DMS53 (cell line): ENCODE data around the gene SMCHD1.
"Not testable (repeated sequence)": the region's sequence is repeated elsewhere in the genome, so short reads cannot be mapped to it uniquely, and the experiment has no call there.

ENCODE experiments used
- DNase-seq: peaks from one replicate; lab custom pipeline; 2025; lab: John Stamatoyannopoulos, UW

SMCHD1 gene

DNA sequence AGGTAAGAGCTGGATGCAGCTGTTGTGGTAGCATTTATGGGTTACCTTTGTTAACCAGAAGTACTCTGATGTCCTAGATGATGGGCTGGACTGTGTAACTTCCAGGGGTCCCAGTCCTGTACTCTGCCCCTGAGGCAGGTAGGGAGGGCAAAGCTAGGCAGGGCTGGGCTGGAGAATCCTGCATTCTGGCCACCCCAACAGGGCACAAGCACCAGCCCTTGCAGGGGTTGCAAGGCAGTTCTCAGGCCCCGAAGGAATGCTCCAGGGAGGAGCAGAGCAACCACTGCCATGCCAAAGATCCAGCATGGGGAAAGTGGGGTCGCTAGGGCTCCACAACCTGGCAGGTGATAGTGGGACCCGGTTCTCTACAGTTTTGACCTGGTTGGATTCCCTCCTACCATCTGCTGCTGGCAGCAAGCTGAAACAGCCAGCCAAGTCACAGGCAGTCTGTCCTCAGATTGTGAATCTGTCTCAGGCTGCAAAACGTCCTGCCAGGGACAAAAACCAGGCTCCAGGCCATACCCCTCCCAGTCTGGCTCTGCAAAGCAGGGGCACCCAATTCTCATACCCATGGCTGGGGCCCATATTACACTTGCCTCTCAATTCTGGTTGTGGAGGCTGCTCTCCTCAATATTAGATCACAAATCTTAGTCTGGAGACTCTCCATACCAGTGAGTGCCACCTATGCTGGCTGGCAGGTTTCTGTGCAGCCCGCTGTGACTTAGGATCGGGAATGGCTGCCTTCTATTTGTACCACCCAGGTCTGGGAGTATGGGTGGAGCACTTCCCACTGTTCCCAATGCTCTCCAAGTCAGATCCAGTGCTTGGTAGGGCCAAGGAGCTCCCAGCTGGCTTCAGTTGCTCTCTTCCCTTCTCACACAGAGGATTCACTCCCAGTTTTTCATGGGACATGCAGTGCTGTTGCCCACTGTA is 61.1 kb downstream of the SMCHD1 start:
- DNase-seq, result no peak

DNA sequence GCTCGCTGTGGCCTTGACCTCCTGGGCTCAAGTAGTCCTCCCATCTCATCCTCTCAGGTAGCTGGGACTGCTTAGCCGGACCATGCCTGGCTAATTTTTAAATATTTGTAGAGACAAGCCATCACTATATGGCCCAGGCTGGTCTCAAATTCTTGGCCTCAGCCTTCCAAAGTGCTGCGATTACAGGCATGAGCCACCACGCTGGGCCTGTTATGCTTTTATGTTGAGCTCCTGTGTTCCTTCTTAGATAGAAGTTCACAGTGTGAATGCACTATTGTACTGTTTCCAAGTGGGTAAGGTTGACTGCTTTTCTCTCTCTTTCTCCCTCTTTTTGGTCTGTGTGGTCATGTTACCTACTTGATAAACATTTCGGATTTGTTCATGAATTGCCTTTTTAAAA is 61.9 kb downstream of the SMCHD1 start:
- DNase-seq, result no peak

- DNase-seq, result no peak
These were observed 63.5 kb downstream of the SMCHD1 start for GRCh38 chr18:2719040-2719439.

GRCh38 chr18:2723207-2723606 is 67.7 kb downstream of the SMCHD1 start:
- DNase-seq, result no peak

DNA sequence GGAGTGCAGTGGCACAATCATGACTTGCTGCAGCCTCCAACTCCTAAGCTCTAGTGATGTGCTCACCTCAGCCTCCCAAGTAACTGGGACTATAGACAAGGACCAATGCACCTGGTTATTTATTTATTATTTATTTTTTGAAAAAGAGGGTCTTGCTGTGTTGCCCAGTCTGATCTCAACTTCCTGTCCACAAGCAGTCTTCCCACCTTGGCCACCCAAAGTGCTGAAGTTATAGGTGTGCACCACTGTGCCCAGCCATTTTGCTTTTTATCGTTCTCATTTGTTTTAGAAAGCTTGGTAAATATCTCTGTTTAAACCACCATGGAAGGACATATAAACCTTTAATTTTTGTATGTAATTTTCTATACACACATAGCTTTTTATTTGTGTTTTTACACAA is 74.2 kb downstream of the SMCHD1 start:
- no peak for DNase-seq

GRCh38 chr18:2736823-2737222 is 81.3 kb downstream of the SMCHD1 start:
- DNase-seq, result no peak

DNA sequence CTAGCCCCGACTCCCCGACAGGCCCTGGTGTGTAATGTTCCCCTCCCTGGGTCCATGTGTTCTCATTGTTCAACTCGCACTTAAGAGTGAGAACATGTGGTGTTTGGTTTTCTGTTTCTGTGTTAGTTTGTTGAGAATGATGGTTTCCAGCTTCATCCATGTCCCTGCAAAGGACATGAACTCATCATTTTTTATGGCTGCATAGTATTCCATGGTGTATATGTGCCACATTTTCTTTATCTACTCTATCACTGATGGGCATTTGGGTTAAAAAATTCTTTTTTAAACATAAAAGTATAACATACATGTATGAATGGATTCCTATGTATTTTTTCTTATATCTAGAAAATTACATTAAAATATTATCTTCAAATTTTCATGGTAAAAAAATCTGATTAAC is 84.6 kb downstream of the SMCHD1 start:
- DNase-seq, result not testable (repeated sequence)

DNA sequence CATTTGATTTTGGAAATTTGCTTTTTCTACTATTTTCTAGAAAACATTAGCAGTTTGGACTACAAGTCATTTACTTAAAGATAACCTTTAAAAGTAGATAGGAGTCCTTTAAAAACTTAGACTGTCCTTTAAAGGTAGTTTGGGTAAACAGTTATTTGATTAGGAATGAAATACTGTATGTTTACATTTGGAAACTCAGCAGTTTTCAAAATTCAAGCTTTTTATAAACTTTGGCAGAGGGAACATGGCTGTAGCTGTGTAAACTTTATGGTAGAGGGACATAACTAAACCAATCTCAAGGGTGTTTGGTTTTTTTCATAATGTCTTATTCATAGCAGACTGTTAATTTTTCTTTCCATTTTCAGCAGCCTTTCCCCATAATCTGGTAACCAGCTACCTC is 90.7 kb downstream of the SMCHD1 start:
- no peak for DNase-seq

DNA sequence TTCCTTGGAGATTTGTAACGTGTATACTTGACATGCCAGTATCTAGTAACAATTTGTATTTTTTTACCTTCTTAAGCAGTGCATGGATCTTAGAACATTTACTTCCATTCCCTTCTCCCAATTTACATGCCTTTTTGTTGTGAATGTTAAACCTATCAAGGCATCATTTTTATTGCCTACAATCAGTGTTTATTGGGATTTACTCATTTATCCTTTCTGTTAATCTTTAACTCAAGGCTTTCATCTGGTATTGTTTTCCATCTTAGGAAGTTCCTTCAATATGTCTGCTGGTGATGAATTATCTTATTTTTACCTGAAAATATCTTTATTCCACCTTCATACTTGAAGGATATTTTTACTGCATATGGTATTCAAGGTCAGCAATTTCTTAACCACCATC is 102.8 kb downstream of the SMCHD1 start:
- no peak for DNase-seq

DNA sequence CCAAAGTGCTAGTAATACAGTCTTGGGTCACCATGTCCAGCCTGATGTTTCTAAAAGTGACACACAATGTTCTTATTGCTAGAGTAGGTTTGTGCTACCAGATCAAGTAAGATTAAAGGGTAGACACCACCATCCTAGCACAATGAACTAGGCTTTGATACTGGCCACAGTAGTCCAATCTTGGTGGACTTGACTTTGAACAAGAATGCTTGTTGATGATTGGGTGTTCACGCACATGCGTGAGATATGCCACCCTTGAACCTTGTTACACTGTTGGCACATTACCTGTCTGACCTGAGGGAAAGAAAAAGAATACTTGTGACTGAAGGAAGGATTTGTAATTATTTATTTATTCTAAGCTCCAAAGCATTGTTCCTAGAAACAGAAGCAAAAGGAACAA is 119.1 kb downstream of the SMCHD1 start:
- no peak for DNase-seq

DNA sequence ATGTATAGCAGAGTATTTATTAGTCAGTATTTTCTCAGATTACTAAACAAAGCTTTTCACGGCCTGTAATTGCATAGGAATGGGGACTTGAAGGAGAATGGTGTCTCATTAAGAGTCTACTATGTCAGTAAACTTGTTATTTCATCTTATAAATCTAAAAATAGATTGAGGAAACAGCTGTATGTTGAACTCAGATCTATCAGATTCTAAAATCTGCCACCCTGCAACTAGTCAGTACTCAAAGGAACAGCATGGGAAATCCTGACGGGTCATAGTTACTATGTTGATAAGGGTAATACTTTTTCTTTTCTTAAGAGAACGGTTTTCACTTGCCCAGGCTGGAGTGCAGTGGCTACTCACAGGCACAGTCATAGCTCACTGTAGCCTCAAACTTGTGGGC is 121.1 kb downstream of the SMCHD1 start:
- DNase-seq, result no peak

DNA sequence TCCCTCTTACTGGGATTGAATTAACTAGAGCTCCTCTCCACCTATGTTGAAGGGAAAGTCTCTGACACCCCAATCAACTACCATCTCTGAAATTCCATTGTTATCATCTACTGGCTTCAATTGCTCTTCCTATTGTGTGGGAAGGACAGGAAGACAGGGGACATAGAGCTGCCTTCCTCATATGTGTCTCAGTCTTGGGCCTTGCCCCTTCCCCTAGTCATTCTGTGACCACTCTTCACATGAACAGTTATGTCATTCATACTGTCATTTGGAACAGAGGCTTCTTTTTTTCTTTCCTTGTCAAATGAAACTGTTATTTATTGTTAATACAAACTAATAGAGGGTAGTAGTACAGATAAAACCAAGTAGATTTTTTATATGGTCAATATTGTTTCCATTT is 121.7 kb downstream of the SMCHD1 start:
- no peak for DNase-seq

DNA sequence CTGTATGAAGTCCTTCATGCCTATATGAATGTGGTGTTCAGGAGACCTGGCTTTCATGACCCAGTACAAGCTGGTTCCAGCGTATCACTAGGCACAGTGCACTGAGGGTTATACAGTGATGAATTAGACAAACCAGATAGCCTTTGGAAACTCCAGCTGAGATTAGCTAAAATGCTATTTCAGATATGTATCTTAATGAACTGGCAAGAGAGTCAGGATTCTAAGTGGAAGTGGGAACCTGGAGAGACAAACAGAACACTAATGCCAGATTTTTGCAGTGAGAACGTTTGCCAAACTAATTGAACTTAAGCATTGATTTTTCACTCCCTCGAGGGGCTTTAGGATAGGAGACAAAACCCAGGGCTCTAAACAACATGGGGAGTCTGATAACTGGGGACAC is 125.2 kb downstream of the SMCHD1 start:
- DNase-seq, result no peak

GRCh38 chr18:2787225-2787624 is 131.7 kb downstream of the SMCHD1 start:
- no peak for DNase-seq

- no peak for DNase-seq
These were observed 136.9 kb downstream of the SMCHD1 start for GRCh38 chr18:2792395-2792794.

GRCh38 chr18:2794159-2794558 is 138.6 kb downstream of the SMCHD1 start:
- no peak for DNase-seq

DNA sequence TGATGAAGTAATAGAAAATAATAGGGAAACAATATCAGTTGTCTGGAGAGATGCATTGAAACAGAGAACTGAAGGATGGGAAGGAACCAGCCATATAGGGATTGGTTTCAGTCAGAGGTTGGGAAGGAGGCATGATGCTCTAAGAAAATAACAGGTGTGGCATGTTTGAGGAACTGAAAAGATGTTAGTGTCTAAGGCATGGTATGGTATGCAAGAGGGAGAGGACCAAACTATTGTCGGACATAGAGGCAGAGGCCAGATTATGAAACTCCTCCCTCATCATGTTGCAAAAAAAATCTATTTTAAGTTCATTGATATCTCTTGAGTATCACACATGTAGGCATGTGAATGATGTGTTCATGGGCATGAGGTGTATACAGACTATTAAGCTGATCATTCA is 142.4 kb downstream of the SMCHD1 start:
- no peak for DNase-seq

DNA sequence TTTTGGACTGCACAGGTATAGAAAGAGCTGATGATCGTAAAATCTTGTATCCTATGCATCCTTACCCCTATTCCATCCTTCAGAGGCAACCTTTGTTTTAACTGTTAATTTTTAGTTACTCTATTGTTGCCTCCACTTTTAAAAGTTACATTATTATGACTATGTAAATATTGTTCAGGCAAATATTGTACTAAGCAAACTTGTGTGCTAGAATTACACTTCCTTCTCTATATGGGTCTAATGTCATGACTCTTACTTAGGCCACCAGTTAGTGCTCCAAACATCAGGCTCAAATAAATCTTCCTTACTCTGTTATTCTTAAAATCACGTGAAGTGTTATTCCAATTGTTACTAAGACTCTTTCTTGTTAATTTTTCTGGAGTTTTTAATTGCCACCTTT is 143.8 kb downstream of the SMCHD1 start:
- DNase-seq, result peak; percentile 42

DNA sequence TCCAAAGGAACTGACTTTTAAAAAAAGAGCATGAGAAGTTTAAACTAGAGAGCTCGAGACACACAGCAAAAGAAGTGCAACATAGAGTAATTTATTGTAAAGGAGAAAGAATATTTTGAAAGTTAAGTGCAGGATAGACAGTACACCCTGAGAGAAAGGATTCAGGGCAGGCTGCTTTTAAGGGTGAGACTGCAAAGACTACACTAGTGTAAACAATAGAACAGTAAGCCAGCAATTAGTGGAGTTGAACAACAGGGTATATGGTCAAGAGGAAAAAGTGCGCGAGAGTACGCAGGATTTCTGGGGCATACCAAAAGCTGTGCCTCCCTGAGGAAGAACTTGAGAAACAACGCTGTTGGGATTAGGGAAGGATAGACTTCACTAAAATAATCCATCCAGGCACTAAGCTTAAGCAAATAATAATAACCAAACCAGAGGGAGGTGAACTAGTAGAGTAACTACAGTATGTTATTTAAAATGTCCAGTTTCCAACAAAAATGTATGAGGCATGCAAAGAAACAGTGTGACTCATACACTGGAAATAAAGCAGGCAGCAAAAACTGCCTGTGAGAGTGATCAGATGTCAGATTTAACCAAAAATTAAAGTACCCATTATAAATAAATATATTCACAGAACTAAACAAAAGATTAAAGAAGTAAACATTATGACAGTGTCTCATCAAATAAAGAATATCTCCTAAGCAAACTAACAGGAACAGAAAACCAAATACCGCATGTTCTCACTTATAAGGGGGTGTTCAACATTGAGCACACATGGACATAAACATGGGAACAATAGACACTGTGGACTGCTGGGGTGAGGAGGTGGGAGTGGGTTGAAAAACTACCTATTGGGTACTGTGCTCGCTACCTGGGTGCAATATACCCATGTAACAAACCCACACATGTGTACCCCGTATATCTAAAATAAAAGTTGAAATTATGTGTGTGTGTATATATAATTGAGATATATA is 150.7 kb downstream of the SMCHD1 start:
- peak; percentile 54 for DNase-seq

DNA sequence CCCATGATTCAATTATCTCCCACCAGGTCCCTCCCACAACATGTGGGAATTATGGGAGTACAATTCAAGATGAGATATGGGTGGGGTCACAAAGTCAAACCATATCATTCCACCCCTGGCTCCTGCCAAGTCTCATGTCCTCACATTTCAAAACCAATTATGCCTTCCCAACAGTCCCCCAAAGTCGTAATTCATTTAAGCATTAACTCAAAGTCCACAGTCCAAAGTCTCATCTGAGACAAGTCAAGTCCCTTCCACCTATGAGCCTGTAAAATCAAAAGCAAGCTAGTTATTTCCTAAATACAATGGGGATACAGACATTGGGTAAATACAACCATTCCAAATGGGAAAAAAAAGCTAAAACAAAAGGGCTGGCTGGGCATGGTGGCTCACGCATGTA is 153.1 kb downstream of the SMCHD1 start:
- DNase-seq, result not testable (repeated sequence)

DNA sequence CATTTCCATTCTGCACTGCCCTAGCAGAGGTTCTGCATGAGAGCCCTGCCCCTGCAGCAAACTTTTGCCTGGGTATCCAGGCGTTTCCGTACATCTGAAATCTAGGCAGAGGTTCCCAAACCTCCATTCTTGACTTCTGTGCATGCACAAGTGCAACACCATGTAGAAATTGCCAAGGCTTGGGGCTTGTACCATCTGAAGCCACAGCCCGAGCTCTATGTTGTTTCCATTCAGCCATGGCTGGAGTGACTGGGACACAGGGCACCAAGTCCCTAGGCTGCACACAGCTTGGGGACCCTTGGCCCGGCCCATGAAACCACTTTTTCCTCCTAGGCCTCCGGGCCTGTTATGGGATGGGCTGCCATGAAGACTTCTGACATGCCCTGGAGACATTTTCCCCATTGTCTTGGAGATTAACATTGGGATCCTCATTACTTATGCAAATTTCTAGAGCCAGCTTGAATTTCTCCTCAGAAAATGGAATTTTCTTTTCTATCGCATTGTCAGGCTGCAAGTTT is 154.2 kb downstream of the SMCHD1 start:
- not testable (repeated sequence) for DNase-seq

GRCh38 chr18:2811416-2811815 is 155.9 kb downstream of the SMCHD1 start:
- no peak for DNase-seq

DNA sequence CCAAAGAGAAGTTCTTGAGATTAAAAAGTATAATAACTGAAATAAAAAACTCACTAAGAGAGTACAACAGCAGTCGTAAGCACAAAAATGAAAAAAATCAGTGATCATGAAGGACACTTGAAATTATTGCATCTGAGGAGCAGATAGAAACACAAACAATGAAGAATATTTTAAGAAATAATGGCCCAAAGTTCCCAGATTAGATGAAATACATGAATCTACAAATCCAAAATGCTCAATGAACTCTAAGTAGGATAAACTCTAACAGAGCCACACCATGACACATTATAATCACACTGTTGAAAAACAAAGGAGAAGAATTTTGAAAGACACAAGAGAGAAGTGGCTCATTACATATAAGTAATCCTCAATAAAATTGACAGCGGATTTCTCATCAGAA is 159.4 kb downstream of the SMCHD1 start:
- DNase-seq, result no peak
